ENCODE results near the gene CDH4. TPM values are rescaled to one million over a fixed set of nuclear protein-coding genes. Genes with fewer than 3 reads are reported as not detected.

CDH4 gene
- total and polyA plus RNA-seq, 2 of the 4 experiments (the other 2 are of a cell fraction): 1.6 to 3.5 TPM

- BruUV-seq (replicated peaks): no TSS peak
- no peaks in the 10 kb centered on the region for H3K79me1 ChIP-seq (ENCODE audit: low read depth in 1 of 2, low read length in 2 of 2)
- no peak overlapping the region for H3K27ac ChIP-seq (ENCODE audit: insufficient read depth, low read length)
- no peak overlapping the region for H2AK9ac ChIP-seq (replicated peaks; ENCODE audit: low read depth, low read length, poor library complexity)
- no peak overlapping the region for H2BK20ac ChIP-seq (ENCODE audit: low read depth, low read length)
- in situ Hi-C loops (cut with MboI; ENCODE audit: low sequenced_read_pairs): loop anchor here (25.0 kb wide), 1 partner anchor 1184 kb away; no protein-coding TSS in a partner anchor
- H4K91ac ChIP-seq (ENCODE audit: insufficient read depth, low read depth, low read length): no peak overlapping the region
- no peak overlapping the region for H3K14ac ChIP-seq (replicated peaks; ENCODE audit: low read depth, low read length)
- no peaks in the 10 kb centered on the region for H3K36me3 ChIP-seq (ENCODE audit: control insufficient read depth, insufficient read depth, low read length)
- no peak overlapping the region for H3K9ac ChIP-seq (ENCODE audit: low read depth, low read length)
- H2AK5ac ChIP-seq (ENCODE audit: low read depth, low read length): no peak overlapping the region
- H2BK120ac ChIP-seq (ENCODE audit: low read depth, low read length): no peak overlapping the region
- no peak overlapping the region for H2BK5ac ChIP-seq (ENCODE audit: low read depth, low read length, poor library complexity, severe bottlenecking)
- ATAC-seq (ENCODE audit: low read depth) (no peak), DNase-seq (no peak)
- no peak overlapping the region for H3K18ac ChIP-seq (ENCODE audit: low read depth, low read length)
- WGBS, 2 experiments (ENCODE audit: extremely low coverage in 2 of 2, insufficient read length in 1 of 2): 67% methylated on average over 1 of the region's 7 CpGs; no CpG with 5 or more reads in 1 of the 2 experiments
- no peaks in the 10 kb centered on the region for H3K4me1 ChIP-seq (ENCODE audit: control insufficient read depth, insufficient read depth, low read length)
- intact Hi-C loops (cut with micrococcal nuclease): no loop called here
- H4K5ac ChIP-seq (ENCODE audit: low read depth, low read length): no peak overlapping the region
- no peak overlapping the region for H3K4me3 ChIP-seq (ENCODE audit: insufficient read depth, low read depth, low read length)
- ChIA-PET CTCF (no interaction called here), POLR2A (ENCODE audit: unreplicated experiment) (no interaction called here)
- H3K4me2 ChIP-seq (ENCODE audit: low read depth, low read length): no peak overlapping the region
- no peak overlapping the region for H3K23ac ChIP-seq (ENCODE audit: low read depth, low read length)
- H3K9me1 ChIP-seq (ENCODE audit: insufficient read depth, low read length): no peaks in the 10 kb centered on the region
- no peak overlapping the region for H4K8ac ChIP-seq (ENCODE audit: low read depth in 2 of 2, low read length in 2 of 2)
- no peak overlapping the region for H2AFZ ChIP-seq (replicated peaks; ENCODE audit: low read length, poor library complexity)
- H3K27me3 ChIP-seq (ENCODE audit: control insufficient read depth, insufficient read depth, low read length): peaks cover 60% of the 10 kb centered on the region
- no peak overlapping the region for H2BK15ac ChIP-seq (ENCODE audit: low read depth, low read length)
- no peak overlapping the region for H3K56ac ChIP-seq (ENCODE audit: extremely low read depth, insufficient read depth, low read length)
- no peak overlapping the region for H3K4ac ChIP-seq (ENCODE audit: low read depth, low read length)
- dilution Hi-C loops (cut with HindIII; ENCODE audit: low sequenced_read_pairs, unreplicated experiment): no loop called here
- no peak for TF ChIP-seq FOS (IDR thresholded peaks at IDR 0.05; ENCODE audit: low read depth, low read length)
- H3K9me3 ChIP-seq (ENCODE audit: control insufficient read depth, insufficient read depth, low read length): peaks cover 2% of the 10 kb centered on the region; the same call in 1 of the 2 replicates
- no peaks in the 10 kb centered on the region for H4K20me1 ChIP-seq (ENCODE audit: insufficient read depth, low read length)
These were observed 5.8 kb upstream of the CDH4 start for GRCh38 chr20:61246269-61246668.

Data from IMR-90 (cell line).